ENCODE data around the gene HOXA3. TPM values are rescaled to one million over a fixed set of nuclear protein-coding genes. Genes with fewer than 3 reads are reported as not detected.

HOXA3 gene
- total and polyA plus RNA-seq, 10 of the 15 experiments (the other 5 are each of a cell fraction or from before 2014, with no cell fraction given): 0.05 TPM; not detected in 9

GRCh38 chr7:27115221-27116026, 37.0 kb downstream of the HOXA3 start (continued):
- no peak for TF ChIP-seq ZNF687 (IDR thresholded peaks at IDR 0.05)
- TF ChIP-seq HCFC1 (IDR thresholded peaks at IDR 0.05; ENCODE audit: low read length): no peak
- TF ChIP-seq CHD2 (IDR thresholded peaks at IDR 0.05; ENCODE audit: borderline replicate concordance, low read depth, low read length): no peak
- no peak for TF ChIP-seq IRF5 (IDR thresholded peaks at IDR 0.05; ENCODE audit: borderline replicate concordance)

GRCh38 chr7:27114881-27115220, 37.5 kb downstream of the HOXA3 start:
- intact Hi-C loops (cut with micrococcal nuclease; ENCODE audit: unreplicated experiment): no loop called here

More at GRCh38 chr7:27114881-27115220, 37.5 kb downstream of the HOXA3 start:
- no peaks in the 10 kb centered on the region for H3K9me3 ChIP-seq (replicated peaks; ENCODE audit: control insufficient read depth, insufficient read depth, low read length)
- H3K79me2 ChIP-seq (ENCODE audit: control insufficient read depth, insufficient read depth, low read length): no peaks in the 10 kb centered on the region
- no peak overlapping the region for H2AFZ ChIP-seq (ENCODE audit: control insufficient read depth, low read depth, low read length)
- no peak overlapping the region for H3K27ac ChIP-seq (ENCODE audit: control insufficient read depth, insufficient read depth)
- no peak overlapping the region for H3K4me3 ChIP-seq
- FAIRE-seq (no peak), ATAC-seq (no peak), DNase-seq (ENCODE audit: low read depth, low spot score) (no peak)
- no peak overlapping the region for H3K4me2 ChIP-seq (ENCODE audit: control insufficient read depth, insufficient read depth)
- in situ Hi-C loops (cut with MboI): no loop called here
- H3K36me3 ChIP-seq (ENCODE audit: control insufficient read depth in 2 of 2, insufficient read depth in 2 of 2, low read length in 1 of 2): no peaks in the 10 kb centered on the region
- ChIA-PET RAD21 (ENCODE audit: unreplicated experiment) (interaction anchor here (1.4 kb wide), 1 partner anchor 260 kb away, joined by 3 read pairs; no protein-coding TSS in a partner anchor), CTCF (no interaction called here), SMC1A (ENCODE audit: uncharacterized antibody, unreplicated experiment) (no interaction called here), POLR2A (no interaction called here)
- H3K27me3 ChIP-seq (replicated peaks in 1 of 2; ENCODE audit: control insufficient read depth in 2 of 2, insufficient read depth in 2 of 2, low read length in 1 of 2): no peaks in the 10 kb centered on the region
- no peak for TF ChIP-seq SREBF2 (IDR thresholded peaks at IDR 0.05; ENCODE audit: low read length)
- no peak for TF ChIP-seq MXI1 (IDR thresholded peaks at IDR 0.05; ENCODE audit: low read depth, low read length)
- TF ChIP-seq MTA2 (IDR thresholded peaks at IDR 0.05; ENCODE audit: low read depth): no peak
- TF ChIP-seq TCF3 (IDR thresholded peaks at IDR 0.05; ENCODE audit: borderline replicate concordance, insufficient read depth, low read depth, low read length): no peak
- TF ChIP-seq CHD2 (IDR thresholded peaks at IDR 0.05; ENCODE audit: borderline replicate concordance, low read depth, low read length): no peak
- no peak for TF ChIP-seq ZBTB33 (IDR thresholded peaks at IDR 0.05)
- TF ChIP-seq KDM1A (IDR thresholded peaks at IDR 0.05; ENCODE audit: borderline replicate concordance): no peak
- TF ChIP-seq SMARCA5 (IDR thresholded peaks at IDR 0.05): no peak
- no TSS peak for BruUV-seq (replicated peaks)
- 75% methylated on average over 6 of the region's 6 CpGs for WGBS (ENCODE audit: insufficient coverage, insufficient replicate concordance, low lambda C conversion rate, missing lambda C conversion rate)
- H3K9ac ChIP-seq (ENCODE audit: control insufficient read depth, insufficient read depth, low read length): no peak overlapping the region
- no peaks in the 10 kb centered on the region for H3K4me1 ChIP-seq (ENCODE audit: control insufficient read depth, insufficient read depth, low read length)
- H4K20me1 ChIP-seq (ENCODE audit: control insufficient read depth, insufficient read depth): no peaks in the 10 kb centered on the region; the same call in 1 of the 2 replicates

Data from GM12878 (cell line).